PC-3 (cell line): Measurements from ENCODE around the gene SLC1A2. TPM values are rescaled to one million over a fixed set of nuclear protein-coding genes. Genes with fewer than 3 reads are reported as not detected.

Experiments used
- ATAC-seq: fragments of 200-7000 bp; cut with Tn5 transposase; 2 replicates; pipeline ENCODE4 v1.9.1; 2020; ENCODE audit warnings: mild to moderate bottlenecking, moderate library complexity
- BruUV-seq: library from RNA; stranded (reverse); fragments of 400-500 nt; replicated peaks from 2 replicates; lab custom pipeline; 2021; lab: Mats Ljungman, UMichigan
- CTCF ChIA-PET: fragments of 300-600 bp; sonication (Branson Sonifier 250); formaldehyde crosslinking; loops from one replicate; lab custom pipeline; 2022; ENCODE audit warnings: antibody characterized with exemption; lab: Charles Lee
- POLR2A ChIA-PET: fragments of 300-600 bp; sonication (Branson Sonifier 250); formaldehyde crosslinking; loops from one replicate; lab custom pipeline; 2022; ENCODE audit warnings: antibody characterized with exemption; ENCODE audit not compliant: unreplicated experiment; lab: Charles Lee
- DNase-seq: peaks from one replicate; pipeline ENCODE4 v3.0.0-alpha.2; 2015
- H2AFZ ChIP-seq: fragments of 300-600 bp; sonication (generic); 2 replicates; pipeline ENCODE4 v1.6.0; 2016; ENCODE audit warnings: antibody characterized with exemption, low read length
- H3F3A ChIP-seq: fragments of 300-600 bp; sonication (generic); one replicate; pipeline ENCODE4 v1.6.0; 2017; ENCODE audit warnings: antibody characterized with exemption, low read length, control low read depth, mild to moderate bottlenecking; ENCODE audit not compliant: unreplicated experiment
- H3K27ac ChIP-seq: fragments of 300-600 bp; sonication (generic); 2 replicates; pipeline ENCODE4 v1.5.1; 2016; ENCODE audit warnings: mild to moderate bottlenecking, low read length
- H3K27me3 ChIP-seq: fragments of 300-600 bp; sonication (generic); 2 replicates; pipeline ENCODE4 v1.6.1; 2016; ENCODE audit warnings: low read length, mixed read lengths
- H3K36me3 ChIP-seq: fragments of 300-600 bp; sonication (generic); 2 replicates; pipeline ENCODE4 v1.6.1; 2016; ENCODE audit warnings: low read depth, mixed run types, low read length, mixed read lengths
- H3K4me1 ChIP-seq: fragments of 300-600 bp; sonication (generic); 2 replicates; pipeline ENCODE4 v1.5.1; 2016; ENCODE audit warnings: low read length; ENCODE audit not compliant: insufficient read depth
- H3K4me2 ChIP-seq: fragments of 300-600 bp; sonication (generic); 2 replicates; pipeline ENCODE4 v1.6.0; 2016; ENCODE audit warnings: low read length
- H3K4me3 ChIP-seq: fragments of 300-600 bp; sonication (generic); 2 replicates; pipeline ENCODE4 v1.5.1; 2016; ENCODE audit warnings: mild to moderate bottlenecking, low read length, mixed read lengths
- H3K79me2 ChIP-seq: fragments of 300-600 bp; sonication (generic); 2 replicates; pipeline ENCODE4 v1.6.1; 2017; ENCODE audit warnings: low read length, mixed read lengths
- H3K9ac ChIP-seq: fragments of 300-600 bp; sonication (generic); 2 replicates; pipeline ENCODE4 v1.6.0; 2016; ENCODE audit warnings: mild to moderate bottlenecking, low read length
- H3K9me2 ChIP-seq: fragments of 300-600 bp; sonication (generic); replicated peaks from 2 replicates; pipeline ENCODE4 v1.6.1; 2016; ENCODE audit warnings: mixed run types, low read length, mixed read lengths
- H3K9me3 ChIP-seq: fragments of 300-600 bp; sonication (generic); 2 replicates; pipeline ENCODE4 v1.6.1; 2016; ENCODE audit warnings: low read length, mixed read lengths
- H4K20me1 ChIP-seq: fragments of 300-600 bp; sonication (generic); 2 replicates; pipeline ENCODE4 v1.6.1; 2016; ENCODE audit warnings: low read length, mixed read lengths
- EZH2 ChIP-seq: fragments of 300-600 bp; sonication (generic); IDR thresholded peaks from one replicate; pipeline ENCODE4 v1.6.1; 2017; ENCODE audit warnings: antibody characterized with exemption, mild to moderate bottlenecking, low read length; ENCODE audit not compliant: unreplicated experiment
- EZH2phosphoT487 ChIP-seq: fragments of 300-600 bp; sonication (generic); IDR thresholded peaks from 2 replicates; pipeline ENCODE4 v1.6.1; 2018; ENCODE audit warnings: mild to moderate bottlenecking, antibody characterized with exemption, low read length, borderline replicate concordance
- intact Hi-C: fragments of 100-400 bp; cut with micrococcal nuclease; formaldehyde crosslinking; loops from 2 replicates; pipeline ENCODE4 v1.9.0; 2023
- total RNA-seq: library from RNA; depleted of rRNA; stranded (reverse); fragments of >200 nt; gene quantifications from 2 replicates; pipeline ENCODE4 v1.2.3, GENCODE V29; 2014
- TF ChIP-seq, protein P1 (sequence below): fragments of 300-600 bp; sonication (generic); conservative IDR thresholded peaks from 2 replicates; pipeline ENCODE4 v1.5.1; 2017; ENCODE audit warnings: antibody characterized with exemption, low read depth, mild to moderate bottlenecking, low read length

SLC1A2 gene
- total RNA-seq, 1 experiment from 2014 or later, result 0.18 TPM

GRCh38 chr11:35330931-35331330, 88.4 kb downstream of the SLC1A2 start:
- no peak overlapping the region for H3K27ac ChIP-seq
- no peak for DNase-seq
- no peaks in the 10 kb centered on the region for H3K9me2 ChIP-seq
- ATAC-seq, result no peak
- H3K9ac ChIP-seq, result no peak overlapping the region
- H3K79me2 ChIP-seq, result no peaks in the 10 kb centered on the region
- H2AFZ ChIP-seq, result no peak overlapping the region
- no TSS peak for BruUV-seq
- no peaks in the 10 kb centered on the region for H3F3A ChIP-seq
- TF ChIP-seq EZH2, result no peak
- TF ChIP-seq, protein P1, sequence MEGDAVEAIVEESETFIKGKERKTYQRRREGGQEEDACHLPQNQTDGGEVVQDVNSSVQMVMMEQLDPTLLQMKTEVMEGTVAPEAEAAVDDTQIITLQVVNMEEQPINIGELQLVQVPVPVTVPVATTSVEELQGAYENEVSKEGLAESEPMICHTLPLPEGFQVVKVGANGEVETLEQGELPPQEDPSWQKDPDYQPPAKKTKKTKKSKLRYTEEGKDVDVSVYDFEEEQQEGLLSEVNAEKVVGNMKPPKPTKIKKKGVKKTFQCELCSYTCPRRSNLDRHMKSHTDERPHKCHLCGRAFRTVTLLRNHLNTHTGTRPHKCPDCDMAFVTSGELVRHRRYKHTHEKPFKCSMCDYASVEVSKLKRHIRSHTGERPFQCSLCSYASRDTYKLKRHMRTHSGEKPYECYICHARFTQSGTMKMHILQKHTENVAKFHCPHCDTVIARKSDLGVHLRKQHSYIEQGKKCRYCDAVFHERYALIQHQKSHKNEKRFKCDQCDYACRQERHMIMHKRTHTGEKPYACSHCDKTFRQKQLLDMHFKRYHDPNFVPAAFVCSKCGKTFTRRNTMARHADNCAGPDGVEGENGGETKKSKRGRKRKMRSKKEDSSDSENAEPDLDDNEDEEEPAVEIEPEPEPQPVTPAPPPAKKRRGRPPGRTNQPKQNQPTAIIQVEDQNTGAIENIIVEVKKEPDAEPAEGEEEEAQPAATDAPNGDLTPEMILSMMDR, result no peak
- TF ChIP-seq EZH2phosphoT487, result no peak
- no peaks in the 10 kb centered on the region for H3K27me3 ChIP-seq
- POLR2A ChIA-PET, result no interaction called here
- no peaks in the 10 kb centered on the region for H4K20me1 ChIP-seq
- no peaks in the 10 kb centered on the region for H3K4me1 ChIP-seq
- intact Hi-C loops, result no loop called here
- no peaks in the 10 kb centered on the region for H3K9me3 ChIP-seq
- no peak overlapping the region for H3K4me2 ChIP-seq
- H3K36me3 ChIP-seq, result no peaks in the 10 kb centered on the region
- no peak overlapping the region for H3K4me3 ChIP-seq
- CTCF ChIA-PET, result no interaction called here

DNA sequence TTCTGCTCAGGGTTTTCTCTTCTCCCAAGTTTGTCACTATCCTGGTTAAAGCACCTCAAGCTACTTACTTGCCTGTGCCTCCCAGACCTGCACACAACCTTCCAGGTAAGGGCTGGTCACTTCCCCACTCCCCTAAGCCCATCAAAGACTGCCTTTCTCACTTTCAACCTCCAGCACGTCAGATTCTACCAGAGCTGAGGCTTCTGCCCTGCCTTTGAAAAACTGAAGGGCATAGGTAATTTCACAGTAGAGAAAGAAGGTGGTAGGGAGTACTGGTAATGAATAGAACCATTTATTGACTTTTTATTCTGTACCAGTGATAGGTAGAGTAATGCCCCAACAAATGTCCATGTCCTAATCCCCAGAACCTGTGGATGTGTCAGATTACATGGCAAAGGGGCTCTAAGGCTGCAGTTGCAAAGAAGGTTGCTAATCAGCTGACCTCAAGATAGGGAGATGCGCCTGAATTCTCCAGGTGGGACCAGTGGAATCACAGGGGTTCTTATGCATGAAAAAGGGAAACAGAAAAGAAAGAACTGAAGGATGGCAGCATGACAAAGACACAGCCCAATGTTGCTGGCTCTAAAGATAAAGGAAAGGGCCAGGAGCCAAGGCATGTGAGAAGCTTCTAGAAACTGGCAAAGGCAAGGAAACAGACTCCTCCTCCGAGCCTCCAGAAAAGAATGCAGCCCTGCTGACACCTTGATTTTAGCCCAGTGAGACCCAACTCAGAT, 89.0 kb downstream of the SLC1A2 start:
- no peaks in the 10 kb centered on the region for H3K79me2 ChIP-seq
- ChIA-PET POLR2A (no interaction called here), CTCF (no interaction called here)
- no peaks in the 10 kb centered on the region for H3K9me3 ChIP-seq
- H2AFZ ChIP-seq, result no peak overlapping the region
- H3K27me3 ChIP-seq, result no peaks in the 10 kb centered on the region
- no peak for DNase-seq
- TF ChIP-seq, protein P1, result no peak
- no peak for TF ChIP-seq EZH2
- TF ChIP-seq EZH2phosphoT487, result no peak
- H3K9ac ChIP-seq, result no peak overlapping the region
- no peak overlapping the region for H3K27ac ChIP-seq
- no peaks in the 10 kb centered on the region for H3K4me1 ChIP-seq
- no peaks in the 10 kb centered on the region for H3F3A ChIP-seq
- H3K4me2 ChIP-seq, result no peak overlapping the region
- no peak for ATAC-seq
- no peaks in the 10 kb centered on the region for H3K36me3 ChIP-seq
- intact Hi-C loops, result no loop called here
- no peaks in the 10 kb centered on the region for H3K9me2 ChIP-seq
- BruUV-seq, result no TSS peak
- no peaks in the 10 kb centered on the region for H4K20me1 ChIP-seq
- no peak overlapping the region for H3K4me3 ChIP-seq

GRCh38 chr11:35327829-35328228, 91.5 kb downstream of the SLC1A2 start:
- Histone ChIP-seq H3K4me1 (peaks cover 5% of the 10 kb centered on the region; the same call in 1 of the 2 replicates), H2AFZ (no peak overlapping the region), H3K79me2 (no peaks in the 10 kb centered on the region), H3K27ac (no peak overlapping the region), H4K20me1 (no peaks in the 10 kb centered on the region), H3K9ac (no peak overlapping the region), H3K4me2 (no peak overlapping the region), H3K9me3 (no peaks in the 10 kb centered on the region), H3K4me3 (no peak overlapping the region), H3F3A (no peaks in the 10 kb centered on the region), H3K27me3 (no peaks in the 10 kb centered on the region), H3K36me3 (no peaks in the 10 kb centered on the region), H3K9me2 (no peaks in the 10 kb centered on the region)
- no TSS peak for BruUV-seq
- intact Hi-C loops, result no loop called here
- ATAC-seq (no peak), DNase-seq (no peak)
- POLR2A ChIA-PET, result no interaction called here
- CTCF ChIA-PET, result no interaction called here
- TF ChIP-seq EZH2 (no peak), EZH2phosphoT487 (no peak)
- TF ChIP-seq, protein P1, result no peak
